GM21529 (cell line): ENCODE results near the gene ORC6.

Experiments used
- ATAC-seq: cut with Tn5 transposase; IDR thresholded peaks from one replicate; pipeline ENCODE4 v1.9.1; 2021; ENCODE audit not compliant: unreplicated experiment

Gene ORC6

DNA sequence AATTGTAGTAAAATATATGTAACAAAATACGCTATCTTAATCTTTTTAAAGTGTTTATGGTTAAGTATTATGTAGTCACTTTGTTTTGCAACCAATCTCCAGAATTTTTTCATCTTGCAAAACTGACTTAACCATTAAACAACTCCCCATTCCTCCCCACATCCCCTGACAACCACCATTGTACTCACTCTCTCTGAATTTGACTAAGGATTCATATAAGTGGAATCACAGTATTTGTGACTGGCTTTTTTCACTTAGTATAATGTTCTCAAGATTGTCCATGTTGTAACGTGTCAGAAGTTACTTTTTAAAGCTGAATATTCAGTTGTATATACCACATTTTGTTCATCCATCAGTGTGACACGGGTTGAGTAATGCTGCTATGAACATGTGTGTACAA, 10.6 kb downstream of the ORC6 start:
- no peak for ATAC-seq

DNA sequence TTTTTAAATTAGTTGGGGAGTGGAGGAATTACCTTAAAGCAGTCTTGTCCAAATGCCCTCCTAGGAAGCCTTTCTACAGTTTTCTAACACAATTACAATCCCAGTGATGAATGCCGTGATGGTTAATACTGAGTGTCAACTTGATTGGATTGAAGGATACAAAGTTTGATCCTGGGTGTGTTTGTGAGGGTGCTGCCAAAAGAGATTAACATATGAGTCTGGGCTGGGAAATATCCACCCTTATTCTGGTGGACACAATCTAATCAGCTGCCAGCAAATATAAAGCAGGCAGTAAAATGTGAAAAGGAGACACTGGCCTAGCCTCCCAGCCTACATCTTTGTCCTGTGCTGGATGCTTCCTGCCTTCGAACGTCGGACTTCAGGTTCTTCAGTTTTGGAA, 12.2 kb downstream of the ORC6 start:
- ATAC-seq, result no peak

DNA sequence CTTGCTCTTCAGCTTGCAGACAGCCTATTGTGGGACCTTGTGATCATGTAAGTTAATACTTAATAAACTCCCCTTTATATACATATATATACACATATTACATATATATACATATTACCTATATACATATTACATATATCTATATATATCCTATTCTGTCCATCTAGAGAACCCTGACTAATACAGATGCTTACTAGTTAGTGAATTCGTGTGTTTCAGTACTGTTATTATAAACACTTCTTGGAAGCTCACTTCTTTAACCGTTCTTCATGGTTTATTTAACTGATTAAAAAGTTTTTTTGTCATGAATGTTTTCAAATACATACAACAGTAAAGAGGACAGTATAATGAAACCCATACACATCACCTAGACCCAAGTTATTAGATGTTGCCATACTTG, 12.6 kb downstream of the ORC6 start:
- ATAC-seq, result no peak

DNA sequence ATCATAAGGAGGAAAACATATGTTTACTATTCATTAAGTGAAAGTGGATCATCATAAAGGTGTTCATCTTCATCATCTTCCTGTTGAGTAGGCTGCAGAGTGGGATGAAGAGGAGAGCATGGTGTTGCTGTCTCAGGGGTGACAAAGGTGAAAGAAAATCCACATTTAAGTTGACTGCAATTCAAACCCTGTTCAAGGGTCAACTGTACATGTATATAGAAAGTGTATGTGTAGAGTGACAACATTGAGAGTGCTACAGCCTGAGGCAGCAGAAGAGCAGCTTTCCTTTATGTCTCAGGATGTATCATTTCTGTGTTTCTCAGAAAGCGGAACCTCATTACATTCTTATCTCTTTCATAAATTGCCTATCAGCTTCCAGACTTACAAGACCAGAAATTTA, 17.2 kb downstream of the ORC6 start:
- no peak for ATAC-seq

GRCh38 chr16:46709469-46710005, 20.1 kb downstream of the ORC6 start:
- no peak for ATAC-seq

DNA sequence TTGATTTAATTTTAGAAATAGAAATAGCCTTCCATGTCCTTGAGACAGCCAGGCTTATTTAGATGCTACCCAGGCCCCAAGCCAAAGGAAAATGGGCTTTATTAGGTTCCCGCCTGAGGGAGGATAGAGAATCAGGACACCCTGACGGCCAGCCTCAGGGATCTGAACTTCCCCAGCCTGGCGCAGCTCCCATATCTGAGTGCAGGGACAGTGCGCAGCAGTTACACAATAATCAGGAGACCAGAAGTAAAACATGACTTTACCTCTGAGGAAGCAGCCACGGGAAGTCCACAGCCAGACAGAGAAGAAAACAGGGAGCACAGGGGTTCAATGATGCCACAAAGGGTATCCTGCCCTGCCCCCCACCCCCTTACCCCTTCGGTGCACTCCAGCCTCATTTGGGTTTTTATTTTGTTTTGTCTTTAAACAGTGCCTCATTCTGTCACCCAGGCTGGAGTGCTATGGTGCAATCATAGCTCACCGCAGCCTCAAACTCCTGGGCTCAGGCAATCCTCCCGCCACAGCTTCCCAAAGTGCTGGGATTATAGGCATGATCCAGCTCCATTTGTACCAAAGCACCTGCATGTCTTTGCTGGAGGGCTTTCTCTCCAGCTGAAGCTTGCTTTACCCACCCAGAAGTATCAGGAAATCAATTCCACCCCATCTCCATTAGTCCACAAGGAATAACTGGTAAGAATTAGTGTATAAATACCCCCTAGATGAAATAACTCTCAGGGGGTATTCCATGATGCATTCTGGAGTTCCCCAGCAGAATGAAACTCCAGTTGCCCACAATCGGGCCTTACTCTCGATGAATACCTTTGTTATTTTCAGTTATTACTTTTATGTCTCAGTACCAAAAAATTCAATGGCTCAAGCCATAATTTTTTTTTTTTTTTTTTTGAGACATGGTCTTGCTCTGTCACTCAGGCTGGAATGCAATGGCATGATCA, 21.9 kb downstream of the ORC6 start:
- ATAC-seq, result no peak

DNA sequence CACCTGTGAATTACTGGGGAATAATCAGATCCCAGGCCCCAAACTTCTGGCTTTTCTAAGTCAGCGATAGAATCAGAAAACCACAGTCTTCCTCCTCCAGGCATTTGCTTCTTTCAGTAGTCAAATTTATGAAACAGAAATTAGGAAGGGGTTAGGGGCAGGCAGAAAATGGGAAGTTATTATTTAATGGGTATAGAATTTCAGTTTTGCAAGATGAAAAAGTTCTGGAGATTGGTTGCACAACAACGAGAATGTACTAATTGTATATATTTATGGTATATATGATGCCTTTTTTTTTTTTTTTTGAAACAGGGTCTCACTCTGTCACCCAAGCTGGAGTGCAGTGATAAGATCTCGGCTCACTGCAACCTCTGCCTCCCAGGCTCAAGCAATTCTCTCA, 23.5 kb downstream of the ORC6 start:
- ATAC-seq, result no peak

- no peak for ATAC-seq
Measured at GRCh38 chr16:46713634-46714033, 24.2 kb downstream of the ORC6 start.

DNA sequence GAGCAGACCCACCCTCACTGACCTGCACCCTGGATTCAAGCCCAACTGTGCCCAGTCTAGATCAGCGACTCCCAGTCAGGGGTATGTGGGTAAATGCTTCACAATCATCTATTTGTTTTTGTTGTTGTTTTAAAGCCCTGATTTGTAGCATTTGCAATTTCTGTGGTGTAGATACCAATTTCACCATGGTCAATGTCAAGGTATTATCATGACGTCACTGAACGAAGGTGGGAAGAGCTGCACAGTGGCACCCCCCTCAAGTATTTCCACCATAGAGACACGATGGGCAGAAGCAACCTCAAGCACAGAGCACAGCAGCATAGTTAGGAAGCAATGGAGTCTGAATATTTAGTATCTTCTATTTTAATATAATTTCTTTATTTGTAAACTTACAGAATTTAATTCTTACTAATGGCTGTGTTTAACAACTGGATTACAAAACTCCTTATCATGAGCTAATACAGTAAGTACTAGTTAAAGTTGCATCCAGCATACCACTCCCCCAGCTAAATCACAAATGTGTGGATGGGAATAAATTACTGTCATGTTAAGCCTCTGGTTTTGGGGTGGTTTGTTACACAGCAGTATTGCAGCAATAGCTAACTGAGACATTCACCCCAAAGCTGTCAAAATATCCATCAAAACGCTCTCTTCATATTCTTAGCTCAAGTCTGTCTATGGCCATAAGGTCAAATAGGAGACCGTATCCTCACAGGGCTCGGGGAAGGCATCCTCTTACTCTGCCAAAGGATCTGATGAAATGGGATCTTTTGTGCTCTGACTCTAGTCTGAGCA, 25.5 kb downstream of the ORC6 start:
- ATAC-seq, result no peak

GRCh38 chr16:46715769-46716305, 26.4 kb downstream of the ORC6 start:
- ATAC-seq, result no peak

DNA sequence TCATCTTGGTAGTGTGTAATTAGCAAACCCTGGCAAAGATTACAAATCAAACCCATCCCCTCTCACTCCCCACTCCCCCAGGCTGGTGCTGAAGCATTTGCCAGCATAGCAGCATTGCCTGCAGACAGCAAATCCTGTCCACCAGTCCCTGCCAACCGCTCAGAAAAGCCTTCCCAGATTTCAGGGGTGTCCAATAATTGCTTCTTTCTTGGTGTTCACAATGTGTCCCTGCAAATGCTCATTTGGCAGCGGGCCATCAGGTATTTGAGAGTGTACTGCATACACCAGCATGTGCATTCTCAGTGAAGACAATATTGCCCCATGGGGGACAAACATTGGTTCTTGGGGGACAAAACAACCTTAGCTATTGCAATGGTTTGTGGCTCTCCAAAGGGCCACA, 28.2 kb downstream of the ORC6 start:
- ATAC-seq, result no peak

DNA sequence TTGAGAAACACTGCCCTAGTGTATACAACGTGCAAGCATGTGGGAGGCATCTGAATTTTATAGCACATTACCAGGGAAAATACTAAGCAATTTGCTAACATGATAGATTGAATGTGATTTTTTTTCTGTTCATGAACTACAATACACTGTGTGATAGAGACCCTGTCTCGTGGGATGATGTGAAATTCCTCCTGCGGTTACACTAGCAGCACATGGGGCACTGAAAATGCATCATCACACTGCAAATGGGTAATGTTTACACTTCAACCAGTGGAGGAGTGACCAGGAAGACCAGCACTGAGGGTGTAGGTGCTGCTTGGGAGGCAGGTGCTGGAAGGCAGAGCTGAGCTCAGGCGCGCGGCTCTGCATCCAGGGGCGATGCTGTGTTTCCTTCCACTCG, 28.8 kb downstream of the ORC6 start:
- no peak for ATAC-seq

- ATAC-seq, result no peak
Measured at GRCh38 chr16:46719528-46719927, 30.1 kb downstream of the ORC6 start.

DNA sequence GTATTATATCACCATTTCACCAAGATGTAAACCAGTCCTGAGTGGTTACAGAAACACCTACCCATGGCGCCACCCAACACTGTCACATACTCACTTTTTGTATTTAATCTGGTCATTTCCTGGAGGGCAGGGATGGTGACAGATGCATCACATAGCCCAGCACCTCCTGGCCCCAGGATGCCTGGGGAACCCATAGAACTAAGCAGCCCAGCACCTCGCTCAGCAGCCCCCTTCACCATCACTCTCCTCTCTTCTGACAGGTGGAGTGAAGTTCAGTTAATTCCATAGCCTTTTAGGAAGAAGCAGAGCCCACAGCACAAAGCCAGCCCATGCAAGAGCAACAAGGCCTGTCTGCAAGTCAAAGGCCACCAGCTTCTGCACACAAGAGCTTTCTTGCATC, 31.2 kb downstream of the ORC6 start:
- no peak for ATAC-seq

DNA sequence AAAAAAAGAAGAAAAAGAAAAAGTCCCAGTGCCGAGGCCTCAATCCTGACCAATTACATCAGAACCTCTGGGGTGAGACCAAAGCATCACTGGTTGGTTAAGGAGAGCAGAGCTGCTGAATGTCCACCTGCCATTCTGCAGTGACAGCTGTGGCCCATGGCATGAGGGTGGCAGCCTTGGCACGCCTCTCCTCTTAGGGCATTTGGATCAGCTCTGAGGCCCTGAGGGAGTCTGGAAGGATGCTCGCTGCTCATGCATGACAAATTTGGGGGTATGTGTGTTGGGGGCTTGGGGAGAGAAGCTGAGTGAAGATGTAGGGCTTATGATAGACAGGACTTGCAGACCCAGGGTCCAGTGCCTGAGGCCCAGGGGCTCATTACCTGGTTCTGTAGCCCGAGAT, 32.4 kb downstream of the ORC6 start:
- no peak for ATAC-seq

DNA sequence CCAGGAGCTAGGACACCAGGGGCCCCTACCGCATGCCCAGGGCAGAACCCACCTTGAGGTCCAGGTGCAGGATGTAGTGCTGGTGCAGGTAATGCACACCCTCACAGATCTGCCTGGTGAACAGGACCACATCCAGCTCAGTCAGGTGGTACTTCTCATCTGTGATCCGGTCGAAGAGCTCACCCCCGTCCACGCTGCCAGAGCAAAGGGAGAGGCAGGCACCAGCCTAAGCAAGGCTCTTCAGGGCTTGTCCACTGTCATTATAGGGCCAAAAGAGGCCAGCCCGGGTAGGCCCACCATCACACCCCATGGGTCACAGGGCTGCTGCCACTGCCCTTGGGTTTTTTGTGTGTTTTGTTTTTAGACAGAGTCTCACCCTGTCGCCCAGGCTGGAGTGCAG, 37.7 kb downstream of the ORC6 start:
- ATAC-seq, result no peak

DNA sequence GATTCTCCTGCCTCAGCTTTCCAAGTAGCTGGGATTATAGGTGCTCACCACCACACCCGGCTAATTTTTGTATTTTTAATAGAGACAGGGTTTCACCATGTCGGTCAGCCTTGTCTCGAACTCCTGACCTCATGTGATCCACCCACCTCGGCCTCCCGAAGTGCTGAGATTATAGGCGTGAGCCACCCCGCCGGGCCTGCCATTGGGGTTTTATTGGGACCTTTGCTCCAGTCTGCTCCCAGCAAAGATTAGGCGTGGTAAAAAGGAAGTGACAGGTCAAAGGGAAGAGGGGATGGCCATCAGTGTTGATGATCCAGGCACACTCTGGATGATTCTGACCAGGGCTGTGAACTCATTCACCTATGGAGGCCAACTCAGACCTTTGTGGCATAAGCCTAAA, 38.2 kb downstream of the ORC6 start:
- no peak for ATAC-seq

GRCh38 chr16:46728806-46729205, 39.3 kb downstream of the ORC6 start:
- ATAC-seq, result no peak

DNA sequence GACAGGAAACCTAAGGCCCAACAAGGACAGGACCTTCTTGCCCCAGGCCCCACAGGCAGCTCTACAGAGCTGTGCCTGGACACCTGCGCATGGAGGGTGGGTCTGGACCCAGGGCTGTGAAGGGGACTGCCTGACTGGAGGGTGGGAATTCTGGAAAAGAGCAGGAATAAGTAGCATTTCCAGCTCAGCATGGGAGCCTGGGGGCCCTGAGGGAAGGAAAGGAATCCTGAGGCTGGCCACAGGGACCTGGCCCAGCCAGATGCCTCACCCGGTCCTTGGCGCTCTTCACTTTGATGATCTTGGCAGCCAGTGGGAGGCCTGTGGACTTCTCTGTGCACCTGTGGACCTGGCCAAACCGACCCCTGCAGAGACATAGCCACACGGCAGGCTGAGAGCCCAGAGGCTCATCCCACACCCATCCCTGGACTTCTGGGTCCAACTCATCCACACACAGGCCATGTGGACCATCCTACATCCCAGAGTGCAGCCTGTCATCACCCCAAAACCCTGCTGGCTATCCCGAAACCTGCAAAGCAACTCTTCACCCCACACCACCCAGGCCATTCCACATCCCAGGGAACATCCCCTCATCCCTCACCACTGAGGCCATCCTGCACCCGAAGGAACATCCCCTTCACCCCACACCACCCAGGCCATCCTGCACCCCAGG, 40.0 kb downstream of the ORC6 start:
- ATAC-seq, result no peak

DNA sequence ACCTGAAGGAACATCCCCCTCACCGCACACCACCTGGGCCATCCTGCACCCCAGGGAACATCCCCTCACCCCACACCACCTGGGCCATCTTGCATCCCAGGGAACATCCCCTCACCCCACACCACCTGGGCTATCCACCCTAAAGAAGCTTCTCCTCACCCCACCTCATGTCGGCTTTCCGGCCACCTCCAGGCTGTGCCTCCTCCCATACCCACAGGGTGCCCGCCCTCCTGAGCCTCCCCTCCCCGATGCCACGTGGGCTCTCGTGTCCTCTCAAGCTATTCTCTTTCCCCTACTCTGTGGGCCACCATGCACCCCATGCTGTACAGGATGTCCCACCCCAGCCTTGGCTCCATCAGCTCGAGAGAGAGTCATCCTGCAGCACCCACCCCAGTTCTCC, 40.7 kb downstream of the ORC6 start:
- ATAC-seq, result no peak
